Body of pancreas (tissue), 4 donors: ENCODE results near the gene IGF2BP2. TPM values are rescaled to one million over a fixed set of nuclear protein-coding genes. Genes with fewer than 3 reads are reported as not detected.

Experiments used
- ATAC-seq: fragments of 150-250 bp; one replicate; pipeline ENCODE4 v1.9.1; 2016
- DNase-seq, 4 donors: peaks; one replicate each; pipeline ENCODE4 v3.0.0-alpha.2; 2019
- H3K27ac ChIP-seq, 4 donors: fragments of 200-600 bp; sonication (generic); 1 replicate in 3 of 4; 2 replicates in 1 of 4; pipeline versions ENCODE4 v1.5.1 to v1.6.1; 2016 to 2019; ENCODE audit warnings: mild to moderate bottlenecking in 1 of 4, mixed read lengths in 1 of 4, moderate library complexity in 1 of 4
- H3K27me3 ChIP-seq, 2 donors: fragments of 200-600 bp; sonication (generic); one replicate each; pipeline ENCODE4 v1.6.0; 2016; ENCODE audit warnings: mild to moderate bottlenecking in 1 of 2
- H3K36me3 ChIP-seq, 2 donors: fragments of 200-600 bp; sonication (generic); replicated peaks in 1 of 2; 2 replicates each; pipeline ENCODE4 v1.5.1; 2016; ENCODE audit warnings: low read depth in 2 of 2; ENCODE audit not compliant: insufficient read depth in 1 of 2
- H3K4me1 ChIP-seq: fragments of 200-600 bp; sonication (generic); one replicate; pipeline ENCODE4 v1.6.0; 2016
- H3K4me3 ChIP-seq, 2 donors: fragments of 200-600 bp; sonication (generic); 1 replicate in 1 of 2; 2 replicates in 1 of 2; pipeline ENCODE4 v1.5.1; 2016 to 2019
- H3K9me3 ChIP-seq, 3 donors: fragments of 200-600 bp; sonication (generic); 1 replicate in 2 of 3; 2 replicates in 1 of 3; pipeline ENCODE4 v1.5.1; 2016
- CTCF ChIP-seq, 7 experiments: fragments of 450-650 bp in 4 of 7; fragments of 200-600 bp in 3 of 7; sonication (generic) in 3 of 7; IDR thresholded peaks; one replicate each; pipeline ENCODE4 v1.5.1; 2016 to 2019; ENCODE audit warnings: antibody characterized with exemption in 7 of 7
- POLR2A ChIP-seq, 3 donors: fragments of 450-650 bp; IDR thresholded peaks; one replicate each; pipeline ENCODE4 v1.6.1; 2016; ENCODE audit warnings: antibody characterized with exemption in 3 of 3, mild to moderate bottlenecking in 2 of 3
- WGBS, 2 donors: methylation state at CpG; one replicate each; pipeline ENCODE4 v1.1.5; 2017; 5-methylcytosine and 5-hydroxymethylcytosine counted together
- intact Hi-C: fragments of 100-400 bp; cut with DNase I; formaldehyde crosslinking; loops from one replicate; pipeline ENCODE4 v1.15.1; 2023
- total RNA-seq, 2 donors: library from RNA; depleted of rRNA; stranded (reverse); fragments of >200 nt; gene quantifications; one replicate each; pipeline ENCODE4 v1.1.0, GENCODE V29; 2016

Gene IGF2BP2
- total RNA-seq, 2 donors from 2014 or later: 19.4 to 25.2 TPM

- intact Hi-C loops: no loop called here
- Histone ChIP-seq H3K4me3 (no peak overlapping the region), H3K36me3 (no peaks in the 10 kb centered on the region), H3K4me1 (no peaks in the 10 kb centered on the region), H3K27me3 (no peaks in the 10 kb centered on the region), H3K9me3 (no peaks in the 10 kb centered on the region), H3K27ac (no peak overlapping the region)
- DNase-seq (no peak), ATAC-seq (no peak)
- no peak for TF ChIP-seq POLR2A (IDR thresholded peaks at IDR 0.05)
- TF ChIP-seq CTCF (IDR thresholded peaks at IDR 0.05): no peak
- WGBS, 2 donors: 85 to 100% methylated on average over 1 of the region's 1 CpG
These were observed 40.4 kb upstream of the IGF2BP2 start for GRCh38 chr3:185865247-185865646.

- no peaks in the 10 kb centered on the region for H3K4me1 ChIP-seq
- intact Hi-C loops: no loop called here
- no peak overlapping the region for H3K27ac ChIP-seq
- no peak for ATAC-seq
- no peaks in the 10 kb centered on the region for H3K36me3 ChIP-seq
- no peak overlapping the region for H3K4me3 ChIP-seq
- TF ChIP-seq CTCF (IDR thresholded peaks at IDR 0.05) (no peak), POLR2A (IDR thresholded peaks at IDR 0.05) (no peak)
- no peaks in the 10 kb centered on the region for H3K27me3 ChIP-seq
- H3K9me3 ChIP-seq: no peaks in the 10 kb centered on the region
- WGBS, 2 donors: 65 to 66% methylated on average over 3 of the region's 3 CpGs
- DNase-seq: no peak
These were observed 39.9 kb upstream of the IGF2BP2 start for GRCh38 chr3:185864767-185865166.

- 79 to 96% methylated on average over 4 of the region's 4 CpGs for WGBS, 2 donors
- DNase-seq (no peak), ATAC-seq (no peak)
- no peak overlapping the region for H3K4me3 ChIP-seq
- no peaks in the 10 kb centered on the region for H3K27me3 ChIP-seq
- no peak overlapping the region for H3K27ac ChIP-seq
- H3K4me1 ChIP-seq: no peaks in the 10 kb centered on the region
- no peak for TF ChIP-seq CTCF (IDR thresholded peaks at IDR 0.05)
- no peak for TF ChIP-seq POLR2A (IDR thresholded peaks at IDR 0.05)
- H3K9me3 ChIP-seq: no peaks in the 10 kb centered on the region
- H3K36me3 ChIP-seq: no peaks in the 10 kb centered on the region
- intact Hi-C loops: no loop called here
These were observed 38.1 kb upstream of the IGF2BP2 start for GRCh38 chr3:185862920-185863319.

GRCh38 chr3:185859294-185859972 is 34.6 kb upstream of the IGF2BP2 start:
- intact Hi-C loops: no loop called here
- no peaks in the 10 kb centered on the region for H3K4me1 ChIP-seq
- no peak for ATAC-seq
- no peak for DNase-seq
- H3K27me3 ChIP-seq: no peaks in the 10 kb centered on the region
- 71 to 75% methylated on average over 4 of the region's 4 CpGs for WGBS, 2 donors
- H3K4me3 ChIP-seq: no peak overlapping the region
- no peak overlapping the region for H3K27ac ChIP-seq
- TF ChIP-seq CTCF (IDR thresholded peaks at IDR 0.05) (no peak), POLR2A (IDR thresholded peaks at IDR 0.05) (no peak)
- H3K9me3 ChIP-seq: no peaks in the 10 kb centered on the region
- no peaks in the 10 kb centered on the region for H3K36me3 ChIP-seq
